Loucy (cell line): ENCODE results near the gene RASSF4.

Experiments
- H2AFZ ChIP-seq: fragments of 200-600 bp; sonication (generic); 2 replicates; pipeline ENCODE4 v1.6.0; 2016; ENCODE audit warnings: antibody characterized with exemption, mild to moderate bottlenecking, low read length, moderate library complexity
- H3F3A ChIP-seq: fragments of 200-600 bp; 2 replicates; pipeline ENCODE4 v1.6.0; 2016; ENCODE audit warnings: antibody characterized with exemption, low read depth, mild to moderate bottlenecking
- H3K27me3 ChIP-seq: fragments of 200-600 bp; sonication (generic); 2 replicates; pipeline ENCODE4 v1.6.1; 2014; ENCODE audit warnings: low read length, mild to moderate bottlenecking; ENCODE audit not compliant: insufficient read depth, poor library complexity, severe bottlenecking
- H3K36me3 ChIP-seq: fragments of 200-600 bp; sonication (generic); 2 replicates; pipeline ENCODE4 v1.6.1; 2016; ENCODE audit warnings: low read length; ENCODE audit not compliant: insufficient read depth
- H3K4me1 ChIP-seq: fragments of 200-600 bp; sonication (generic); 2 replicates; pipeline ENCODE4 v1.5.1; 2014; ENCODE audit warnings: low read length, mild to moderate bottlenecking; ENCODE audit not compliant: insufficient read depth, poor library complexity, severe bottlenecking
- H3K4me2 ChIP-seq: fragments of 200-600 bp; sonication (generic); 2 replicates; pipeline ENCODE4 v1.6.0; 2014; ENCODE audit warnings: antibody characterized with exemption, low read length, low read depth, mild to moderate bottlenecking; ENCODE audit not compliant: poor library complexity, severe bottlenecking
- H3K4me3 ChIP-seq: fragments of 200-600 bp; sonication (generic); 2 replicates; pipeline ENCODE4 v1.5.1; 2014; ENCODE audit warnings: low read length, mild to moderate bottlenecking, mixed read lengths; ENCODE audit not compliant: poor library complexity, severe bottlenecking
- H3K79me2 ChIP-seq: fragments of 200-600 bp; sonication (generic); 2 replicates; pipeline ENCODE4 v1.6.1; 2014; ENCODE audit warnings: low read length; ENCODE audit not compliant: insufficient read depth
- H3K9ac ChIP-seq: fragments of 200-600 bp; sonication (generic); 2 replicates; pipeline ENCODE4 v1.6.0; 2014; ENCODE audit warnings: mild to moderate bottlenecking, low read depth, low read length, moderate library complexity; ENCODE audit not compliant: poor library complexity, severe bottlenecking
- H3K9me2 ChIP-seq: fragments of 200-600 bp; sonication (generic); replicated peaks from 2 replicates; pipeline ENCODE4 v1.6.1; 2016; ENCODE audit warnings: low read depth, low read length, mixed read lengths
- H3K9me3 ChIP-seq: fragments of 200-600 bp; sonication (generic); 2 replicates; pipeline ENCODE4 v1.6.1; 2014; ENCODE audit warnings: mild to moderate bottlenecking, antibody characterized with exemption, low read length, low read depth; ENCODE audit not compliant: insufficient read depth
- H4K20me1 ChIP-seq: fragments of 200-600 bp; sonication (generic); 2 replicates; pipeline ENCODE4 v1.6.0; 2014; ENCODE audit warnings: antibody characterized with exemption, low read length, mild to moderate bottlenecking; ENCODE audit not compliant: insufficient read depth, poor library complexity, severe bottlenecking
- EZH2phosphoT487 ChIP-seq: fragments of 200-600 bp; IDR thresholded peaks from 2 replicates; pipeline ENCODE4 v1.6.1; 2018; ENCODE audit warnings: antibody characterized with exemption, mild to moderate bottlenecking, moderate library complexity, borderline replicate concordance
- TF ChIP-seq, protein P1 (sequence below): fragments of 200-600 bp; sonication (generic); conservative IDR thresholded peaks from 2 replicates; pipeline ENCODE4 v1.5.1; 2014; ENCODE audit warnings: mild to moderate bottlenecking, antibody characterized with exemption, low read length

The RASSF4 gene

DNA sequence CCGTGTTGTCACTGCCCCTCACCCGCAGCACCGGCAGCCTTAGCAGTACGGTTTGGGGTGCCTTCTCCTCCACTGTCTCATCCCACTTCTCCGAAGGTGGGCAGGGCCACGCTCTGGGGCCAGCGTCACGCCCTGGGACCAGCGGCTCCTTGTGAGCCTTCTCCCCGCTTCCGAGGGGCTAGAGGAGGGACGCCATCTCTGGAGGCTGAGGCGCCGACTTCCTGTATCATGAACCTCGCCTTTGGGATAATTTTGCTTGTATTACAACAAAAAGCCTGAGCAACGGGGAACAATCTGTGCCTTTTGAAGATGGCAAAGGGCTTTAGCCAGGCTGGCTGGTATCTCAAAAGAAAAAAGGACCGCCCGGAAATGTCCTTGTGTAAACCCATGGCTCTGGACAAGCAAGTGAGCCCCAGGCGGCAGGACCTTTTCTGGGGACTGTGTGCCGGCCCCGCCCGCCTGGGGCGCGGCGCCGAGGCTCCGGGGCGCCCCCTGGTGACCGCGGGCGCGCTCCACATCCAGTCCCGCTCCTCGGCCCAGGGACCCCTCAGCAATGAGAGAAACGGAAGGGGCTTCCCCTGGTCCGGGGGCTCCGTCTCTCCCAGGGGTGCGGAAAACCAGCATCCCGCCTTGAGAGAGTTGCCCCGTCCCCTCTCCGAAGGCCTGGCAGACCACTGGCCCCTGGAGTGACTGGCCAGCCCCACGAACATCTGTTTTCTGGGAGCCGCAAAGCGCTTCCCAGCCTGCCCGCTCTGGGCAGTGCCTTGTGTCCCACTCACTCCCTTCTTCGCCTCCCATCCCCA is 15.2 kb downstream of the RASSF4 start:
- Histone ChIP-seq H3K4me2 (peak overlapping the region; percentile 79), H3K27me3 (no peaks in the 10 kb centered on the region), H2AFZ (peak overlapping the region; percentile 73), H3K79me2 (no peaks in the 10 kb centered on the region), H3F3A (no peaks in the 10 kb centered on the region), H3K9me3 (no peaks in the 10 kb centered on the region), H3K9ac (peak overlapping the region; percentile 85), H3K4me3 (peak overlapping the region; percentile 72), H3K9me2 (no peaks in the 10 kb centered on the region), H3K4me1 (peaks cover 38% of the 10 kb centered on the region), H3K36me3 (no peaks in the 10 kb centered on the region), H4K20me1 (no peaks in the 10 kb centered on the region)
- TF ChIP-seq, protein P1, sequence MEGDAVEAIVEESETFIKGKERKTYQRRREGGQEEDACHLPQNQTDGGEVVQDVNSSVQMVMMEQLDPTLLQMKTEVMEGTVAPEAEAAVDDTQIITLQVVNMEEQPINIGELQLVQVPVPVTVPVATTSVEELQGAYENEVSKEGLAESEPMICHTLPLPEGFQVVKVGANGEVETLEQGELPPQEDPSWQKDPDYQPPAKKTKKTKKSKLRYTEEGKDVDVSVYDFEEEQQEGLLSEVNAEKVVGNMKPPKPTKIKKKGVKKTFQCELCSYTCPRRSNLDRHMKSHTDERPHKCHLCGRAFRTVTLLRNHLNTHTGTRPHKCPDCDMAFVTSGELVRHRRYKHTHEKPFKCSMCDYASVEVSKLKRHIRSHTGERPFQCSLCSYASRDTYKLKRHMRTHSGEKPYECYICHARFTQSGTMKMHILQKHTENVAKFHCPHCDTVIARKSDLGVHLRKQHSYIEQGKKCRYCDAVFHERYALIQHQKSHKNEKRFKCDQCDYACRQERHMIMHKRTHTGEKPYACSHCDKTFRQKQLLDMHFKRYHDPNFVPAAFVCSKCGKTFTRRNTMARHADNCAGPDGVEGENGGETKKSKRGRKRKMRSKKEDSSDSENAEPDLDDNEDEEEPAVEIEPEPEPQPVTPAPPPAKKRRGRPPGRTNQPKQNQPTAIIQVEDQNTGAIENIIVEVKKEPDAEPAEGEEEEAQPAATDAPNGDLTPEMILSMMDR = peak; percentile 84
- TF ChIP-seq EZH2phosphoT487 = no peak

DNA sequence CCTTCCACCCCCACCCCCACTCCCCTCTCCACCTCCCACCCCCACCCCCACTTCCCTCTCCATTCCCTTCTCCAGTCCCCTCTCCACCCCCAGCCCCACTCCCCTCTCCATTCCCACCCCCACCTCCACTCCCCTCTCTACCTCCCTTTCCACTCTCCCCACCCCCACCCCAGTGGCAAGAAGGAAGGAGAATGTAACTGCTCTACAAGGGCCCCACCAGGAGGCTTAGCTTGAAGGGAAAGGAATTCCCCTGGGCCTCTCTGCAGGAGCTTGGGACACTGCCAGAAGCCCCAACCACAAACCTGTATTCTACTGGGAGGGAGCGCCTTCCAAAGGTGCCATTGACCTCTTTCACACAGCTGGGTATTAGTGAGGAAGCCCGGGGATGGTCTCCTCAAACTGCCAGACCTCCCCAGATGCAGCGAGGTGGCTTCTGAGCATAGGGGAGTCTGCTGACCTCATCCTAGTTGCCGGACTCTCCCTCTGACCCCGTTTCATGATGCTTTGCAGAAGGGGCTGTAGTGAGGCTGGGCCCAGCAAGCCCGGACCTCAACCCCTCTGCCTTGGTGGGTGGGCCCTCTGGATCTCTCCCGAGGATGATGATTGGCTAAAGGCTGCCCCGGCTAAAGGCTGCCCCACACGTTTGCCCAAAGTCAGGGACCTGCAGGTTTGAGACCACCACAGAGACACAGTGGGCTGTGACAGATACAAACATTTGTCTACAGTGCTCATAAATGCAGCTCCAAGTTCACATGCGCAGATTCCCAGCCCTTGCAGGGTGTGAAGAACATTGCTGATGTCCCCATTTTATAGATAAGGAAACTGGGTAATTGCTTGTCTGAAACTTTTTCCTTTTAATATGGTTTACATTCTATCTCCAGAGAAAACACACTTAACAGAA is 16.1 kb downstream of the RASSF4 start:
- H3K79me2 ChIP-seq = no peaks in the 10 kb centered on the region
- no peaks in the 10 kb centered on the region for H3K36me3 ChIP-seq
- TF ChIP-seq EZH2phosphoT487 = no peak
- TF ChIP-seq, protein P1 = no peak
- no peak overlapping the region for H2AFZ ChIP-seq
- peak overlapping the region; percentile 62 for H3K4me2 ChIP-seq
- no peaks in the 10 kb centered on the region for H3K9me2 ChIP-seq
- peak overlapping the region; percentile 41 for H3K4me3 ChIP-seq
- peak overlapping the region; percentile 85 for H3K9ac ChIP-seq
- no peaks in the 10 kb centered on the region for H3F3A ChIP-seq
- no peaks in the 10 kb centered on the region for H3K27me3 ChIP-seq
- H3K9me3 ChIP-seq = no peaks in the 10 kb centered on the region
- peaks cover 42% of the 10 kb centered on the region for H3K4me1 ChIP-seq
- no peaks in the 10 kb centered on the region for H4K20me1 ChIP-seq

DNA sequence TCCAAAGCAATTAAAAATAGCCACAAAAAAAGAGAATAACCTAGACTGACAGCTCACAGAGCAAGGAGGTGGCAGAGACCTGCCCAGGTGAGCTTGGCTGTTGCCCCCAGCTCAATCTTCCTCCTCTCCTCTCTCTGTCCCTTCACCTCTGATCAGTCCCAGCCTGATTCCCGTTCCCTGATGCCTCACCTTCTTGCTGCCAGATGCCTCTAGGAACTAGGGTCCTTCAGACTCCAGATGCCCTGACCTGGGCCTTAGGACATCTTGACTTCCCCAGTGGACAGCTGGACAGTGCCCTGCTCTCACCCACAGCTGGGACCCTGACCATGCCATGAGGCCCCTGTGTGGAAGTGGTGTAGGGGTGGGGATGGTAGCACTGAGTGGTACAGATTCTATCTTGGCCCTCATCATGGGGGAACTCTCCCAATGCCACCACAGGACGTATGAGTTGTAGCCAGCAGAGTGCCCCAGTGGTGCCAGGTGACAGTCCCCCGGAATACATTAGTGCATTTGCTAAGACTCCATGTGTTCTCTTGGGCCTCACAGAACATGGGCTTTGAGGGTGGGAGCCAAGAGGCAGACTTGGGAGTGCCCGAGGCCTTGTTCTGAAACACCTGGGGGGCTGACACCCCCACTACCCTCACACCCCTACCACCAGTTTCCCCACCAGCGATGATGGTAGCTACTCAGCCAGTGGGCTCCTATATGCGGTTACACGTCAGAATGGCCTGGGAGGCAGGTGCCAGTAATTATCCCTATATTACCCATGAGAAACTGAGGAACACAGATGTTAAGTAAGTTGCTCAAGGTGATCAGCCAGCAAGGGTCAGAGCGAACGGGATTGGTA is 17.0 kb downstream of the RASSF4 start:
- Histone ChIP-seq H3K4me1 (peaks cover 51% of the 10 kb centered on the region), H3K4me2 (peak overlapping the region; percentile 62), H3F3A (no peaks in the 10 kb centered on the region), H3K9me2 (no peaks in the 10 kb centered on the region), H3K9me3 (no peaks in the 10 kb centered on the region), H3K4me3 (no peak overlapping the region), H3K9ac (no peak overlapping the region), H3K79me2 (no peaks in the 10 kb centered on the region), H2AFZ (no peak overlapping the region), H3K27me3 (no peaks in the 10 kb centered on the region), H3K36me3 (no peaks in the 10 kb centered on the region), H4K20me1 (no peaks in the 10 kb centered on the region)
- TF ChIP-seq EZH2phosphoT487 = no peak
- TF ChIP-seq, protein P1 = no peak
